GM18868 (cell line): ENCODE data around the gene S100A4.
"Not testable (repeated sequence)": the region's sequence is repeated elsewhere in the genome, so short reads cannot be mapped to it uniquely, and the experiment has no call there.

Source experiments
- ATAC-seq: cut with Tn5 transposase; IDR thresholded peaks from one replicate; pipeline ENCODE4 v1.9.1; 2021; ENCODE audit warnings: mild to moderate bottlenecking, moderate library complexity; ENCODE audit not compliant: unreplicated experiment

S100A4 gene

DNA sequence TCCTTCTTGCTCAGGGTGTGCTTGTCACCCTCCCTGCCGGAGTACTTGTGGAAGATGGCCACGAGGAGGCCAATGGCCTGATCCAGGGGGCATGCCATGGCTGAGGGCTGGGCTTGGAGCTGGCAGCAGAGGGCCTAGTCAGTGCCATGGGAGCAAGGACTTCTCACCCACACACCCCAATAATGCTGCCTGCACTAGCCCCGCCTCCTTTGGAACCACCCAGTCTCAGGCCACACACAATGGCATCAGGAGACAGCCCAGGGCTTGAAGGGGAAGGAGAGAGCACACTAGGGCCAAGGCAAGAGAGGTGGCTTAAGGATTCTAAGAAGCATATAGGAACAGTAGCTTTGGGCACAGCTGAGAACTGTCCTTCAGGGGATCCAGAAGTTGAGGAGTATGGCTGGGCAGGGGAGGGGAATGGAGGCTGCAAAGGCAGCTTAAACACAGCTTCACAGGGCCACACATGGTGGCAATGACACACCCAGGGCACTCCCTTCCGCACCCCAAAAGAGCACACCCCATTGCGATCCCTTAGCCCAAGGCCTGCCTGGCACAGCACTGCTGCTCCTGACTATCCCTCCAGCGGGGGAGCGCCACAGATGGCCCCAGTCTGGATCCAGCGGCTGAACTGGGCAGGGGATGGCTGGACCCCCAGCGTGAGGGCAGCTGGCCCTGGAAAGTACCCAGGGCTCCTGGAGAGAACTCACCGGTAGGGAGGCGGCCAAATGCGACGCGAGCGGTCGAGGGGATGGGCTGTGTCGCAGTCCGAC is 10.2 kb downstream of the S100A4 start, which contains the start of gene S100A6:
S100A6 (minus strand) TSS at position 750 of the 770 bp plus-strand sequence; CDS start at position 98, 652 bp downstream.
- ATAC-seq: peak; percentile 42

DNA sequence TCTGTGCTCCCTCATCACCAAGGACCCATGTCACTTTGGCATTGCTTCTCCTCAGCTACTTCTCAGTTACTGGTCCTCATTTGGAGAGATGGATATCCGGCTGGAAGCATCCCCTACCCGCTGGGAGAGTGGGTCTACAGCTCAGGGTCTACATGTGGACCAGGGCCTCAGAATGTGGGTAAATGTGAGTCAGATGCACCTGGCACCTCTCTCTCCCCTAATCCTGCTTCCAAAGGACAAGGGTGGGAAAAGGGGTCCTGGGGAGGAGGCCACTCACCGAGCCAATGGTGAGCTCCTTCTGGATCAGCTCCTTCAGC is 10.7 kb downstream of the S100A4 start:
- no peak for ATAC-seq

DNA sequence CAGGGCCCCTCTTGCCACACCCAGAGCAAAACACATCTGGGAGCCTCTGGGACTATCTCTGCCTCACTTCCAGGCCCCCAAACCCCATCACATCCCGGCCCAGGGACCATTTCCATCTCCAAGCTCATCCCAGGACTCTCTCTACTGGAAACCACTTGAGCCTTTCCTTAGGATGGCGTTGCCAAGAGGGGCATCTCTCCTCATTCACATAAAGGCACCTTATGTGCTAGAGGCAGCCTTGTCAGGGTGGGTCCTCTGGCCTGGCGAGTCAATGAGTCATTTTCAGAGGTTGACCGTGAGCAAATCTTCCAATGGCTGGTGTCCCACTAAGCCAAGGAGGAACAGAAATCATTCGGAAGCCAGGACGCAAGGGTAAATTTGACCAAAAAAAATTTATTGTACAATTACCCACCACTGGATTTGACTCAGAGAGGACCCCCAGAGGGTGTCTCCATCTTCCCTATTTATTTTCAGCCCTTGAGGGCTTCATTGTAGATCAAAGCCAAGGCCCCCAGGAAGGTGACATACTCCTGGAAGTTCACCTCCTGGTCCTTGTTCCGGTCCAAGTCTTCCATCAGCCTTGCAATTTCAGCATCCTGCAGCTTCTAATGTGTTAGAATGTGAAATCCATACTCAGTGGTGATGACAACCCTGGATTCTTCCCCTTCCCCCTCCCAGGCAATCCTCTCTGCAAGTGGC is 11.2 kb downstream of the S100A4 start:
- ATAC-seq: no peak

DNA sequence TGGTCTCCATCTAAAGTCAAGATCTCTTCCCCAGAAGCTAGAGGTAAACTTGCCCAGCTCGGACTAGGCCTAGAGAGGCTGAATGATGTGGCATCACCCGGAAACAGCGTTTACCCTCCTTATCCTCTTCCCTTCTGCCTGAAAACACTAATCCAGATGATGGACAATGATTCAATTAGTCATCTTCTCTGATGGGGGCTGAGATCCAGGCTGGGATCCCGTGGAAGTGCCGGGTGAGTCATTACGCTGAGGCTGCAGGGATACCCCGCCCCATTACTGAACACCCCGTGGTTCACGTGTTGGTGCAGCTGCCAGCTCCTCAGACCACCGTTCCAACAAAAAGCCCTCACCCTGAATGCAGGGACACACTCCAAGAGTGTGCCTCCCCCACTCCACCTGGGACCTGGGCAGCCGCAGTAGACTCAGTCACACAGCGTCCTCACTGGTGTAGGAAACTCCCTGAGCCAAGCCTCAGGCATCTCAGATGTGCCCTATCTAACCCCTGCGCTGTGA is 11.9 kb downstream of the S100A4 start:
- no peak for ATAC-seq

DNA sequence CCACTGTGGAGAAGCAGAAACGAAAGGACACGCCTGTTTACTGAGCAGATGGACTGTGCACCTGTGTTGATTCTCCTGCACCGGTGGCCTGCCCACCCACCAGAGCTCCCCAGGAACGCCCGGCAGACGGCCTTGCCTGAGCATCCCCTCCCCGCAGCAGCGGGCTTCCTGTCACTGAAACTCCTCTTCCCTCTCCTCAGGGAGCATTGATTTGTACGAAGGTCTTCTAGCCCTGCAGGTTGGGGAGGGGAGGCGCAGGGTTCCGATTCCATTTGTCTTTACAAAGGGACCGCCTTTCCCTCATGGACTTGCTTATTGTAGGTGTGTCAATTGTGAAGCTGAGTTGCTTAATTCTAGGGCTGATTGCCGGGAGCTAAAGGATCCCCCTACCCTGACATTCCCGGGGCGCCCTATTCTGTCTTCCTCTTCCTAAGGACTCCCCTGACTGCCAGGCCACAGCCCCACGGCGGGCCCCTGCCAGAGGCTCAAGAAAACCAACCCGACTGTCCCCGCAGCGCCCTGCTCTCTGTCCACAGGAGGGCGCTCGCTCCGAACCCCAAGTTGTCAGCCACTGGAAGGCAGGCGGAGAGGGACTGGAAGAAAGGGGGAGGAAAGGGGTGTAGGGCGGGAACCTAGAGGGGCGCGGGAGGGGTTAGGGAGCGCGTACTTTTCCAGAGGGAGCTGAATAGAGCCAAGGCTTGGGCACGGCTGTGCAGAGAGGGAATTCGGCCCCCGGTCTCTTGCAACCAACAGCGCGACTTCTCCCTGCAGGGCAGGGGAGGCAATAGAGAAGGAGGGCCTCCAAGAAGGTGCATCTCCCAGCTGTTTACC is 12.6 kb downstream of the S100A4 start:
- ATAC-seq: no peak

DNA sequence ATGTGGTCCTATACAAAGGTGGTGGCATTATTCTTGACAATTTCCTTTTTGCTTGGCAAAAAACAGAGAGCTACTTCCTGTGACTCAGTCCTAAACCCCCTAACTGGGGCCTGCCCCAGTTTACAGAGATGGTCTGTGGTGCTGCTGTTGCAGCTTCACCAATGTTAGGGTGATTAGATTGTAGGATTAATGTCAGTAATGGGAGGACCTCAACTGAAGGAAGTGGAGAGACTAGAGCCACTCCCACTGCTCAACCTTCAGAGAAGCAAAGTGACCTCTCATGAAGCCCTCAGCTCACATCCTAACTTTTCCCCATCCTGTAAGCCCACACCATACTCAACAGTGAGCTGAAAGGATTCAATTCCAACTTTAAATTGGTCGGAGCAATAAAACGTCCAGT is 13.4 kb downstream of the S100A4 start:
- no peak for ATAC-seq

DNA sequence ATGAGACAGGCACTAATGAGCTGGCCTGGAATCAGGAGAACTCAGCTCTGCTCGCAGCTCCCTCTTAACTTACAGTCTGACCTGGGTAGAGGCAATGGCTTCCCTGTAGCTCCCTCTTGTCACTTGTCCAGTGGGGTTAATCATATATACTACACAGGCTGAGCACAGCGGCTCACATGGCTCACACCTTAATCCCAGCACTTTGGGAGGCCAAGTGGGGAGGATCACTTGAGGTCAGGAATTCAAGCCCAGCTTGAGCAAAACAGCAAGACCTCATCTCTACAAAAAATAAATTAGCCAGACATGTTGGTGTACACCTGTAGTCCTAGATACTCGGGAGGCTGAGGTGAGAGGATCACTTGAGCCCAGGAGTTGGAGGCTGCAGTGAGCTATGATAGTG is 14.0 kb downstream of the S100A4 start:
- no peak for ATAC-seq

DNA sequence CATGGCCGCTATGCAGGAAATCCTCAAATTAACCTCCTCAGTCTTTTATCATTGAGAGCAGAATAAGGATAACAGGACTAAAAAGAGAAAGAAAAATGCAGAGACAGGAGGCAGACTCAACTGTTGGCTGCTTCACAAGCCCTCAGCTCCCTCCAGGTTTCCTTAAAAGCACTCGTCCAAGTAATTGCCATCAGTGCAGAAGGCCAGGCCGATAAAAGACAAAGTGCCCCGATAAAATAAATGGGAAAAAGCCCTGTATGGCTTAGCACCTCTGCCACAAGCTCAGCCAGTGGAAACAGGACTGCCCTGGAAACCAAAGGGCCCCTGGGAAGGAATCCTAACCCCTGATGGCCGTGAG is 17.9 kb downstream of the S100A4 start:
- ATAC-seq: no peak

DNA sequence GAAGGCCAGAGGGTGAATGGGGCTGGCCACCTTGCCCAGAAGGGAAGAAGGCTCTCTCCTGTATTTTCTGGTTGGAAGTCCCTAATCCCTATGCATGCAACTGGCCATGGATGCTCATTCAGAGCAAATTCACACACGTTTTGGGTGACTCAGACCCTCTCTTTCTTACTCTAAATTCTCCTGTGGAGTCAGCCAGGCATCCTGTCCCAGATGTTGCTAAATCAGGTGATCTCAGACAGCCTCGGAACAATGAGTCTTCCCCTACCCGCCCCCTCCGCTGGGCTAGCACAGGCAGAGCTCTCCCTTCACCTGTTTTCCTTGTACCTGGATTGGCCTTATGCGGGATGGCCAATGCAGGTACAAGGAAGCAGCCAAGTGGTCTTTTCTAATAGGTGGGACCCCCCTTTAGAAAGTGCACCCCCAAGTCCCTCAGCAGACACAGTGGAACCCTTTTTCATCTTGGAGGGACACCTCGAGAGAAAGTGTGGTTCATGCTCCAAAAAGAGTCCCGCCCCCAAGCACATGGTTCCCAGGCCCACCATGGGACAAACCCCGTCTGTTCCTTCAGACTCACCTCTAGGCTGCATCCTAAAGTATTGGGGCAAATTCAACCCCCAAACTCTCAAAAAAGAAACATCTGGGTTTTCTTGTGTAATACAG is 18.5 kb downstream of the S100A4 start:
- no peak for ATAC-seq

DNA sequence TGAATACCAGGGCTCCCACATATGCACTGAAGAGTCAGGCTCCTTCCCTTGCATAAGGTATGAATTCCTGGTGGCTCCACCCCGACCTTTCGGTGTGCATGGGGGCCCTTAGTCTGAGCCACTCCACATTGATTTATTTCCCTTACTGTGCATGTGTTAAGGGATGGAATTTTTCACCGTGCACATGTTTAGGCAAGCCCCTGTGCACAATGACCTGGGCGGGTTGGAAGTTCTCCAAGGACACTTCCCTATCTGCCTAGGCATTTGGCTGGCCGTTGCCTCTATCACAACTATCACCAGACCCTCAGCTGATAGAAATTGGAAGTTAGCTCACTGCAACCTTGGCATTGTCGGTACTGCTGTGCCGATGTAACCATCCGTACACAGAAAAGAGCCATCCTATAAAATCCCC is 19.5 kb downstream of the S100A4 start:
- ATAC-seq: no peak

DNA sequence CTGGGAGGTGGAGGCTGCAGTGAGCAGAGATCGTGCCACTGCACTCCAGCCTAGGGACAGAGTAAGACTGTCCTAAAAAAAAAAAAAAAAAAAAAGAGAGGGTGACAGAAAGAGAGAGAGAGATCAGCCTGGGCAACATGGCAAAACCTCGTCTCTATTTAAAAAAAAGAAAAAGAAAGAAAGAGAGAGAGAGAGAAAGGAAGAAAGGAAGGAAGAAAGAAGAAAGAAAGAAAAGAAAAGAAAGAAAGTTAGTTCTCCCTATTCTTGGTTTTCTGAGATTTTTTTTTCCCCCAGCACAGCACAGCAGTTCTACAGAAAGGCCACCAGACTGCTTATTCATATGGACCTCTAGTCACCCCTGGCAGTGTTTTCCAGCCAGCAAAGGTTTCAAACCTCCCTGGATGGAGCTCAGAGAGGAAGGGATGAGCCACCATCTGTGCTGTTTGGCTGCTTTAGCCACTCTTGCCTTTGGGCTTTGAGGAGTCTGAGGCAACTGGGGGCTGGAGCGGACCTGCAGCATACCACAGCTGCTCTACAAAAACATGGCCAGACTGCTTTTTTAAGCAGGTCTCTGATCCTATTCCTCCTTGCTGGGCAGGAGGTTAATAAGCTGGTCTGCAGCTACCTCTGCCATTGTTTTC is 20.4 kb downstream of the S100A4 start:
- ATAC-seq: no peak

DNA sequence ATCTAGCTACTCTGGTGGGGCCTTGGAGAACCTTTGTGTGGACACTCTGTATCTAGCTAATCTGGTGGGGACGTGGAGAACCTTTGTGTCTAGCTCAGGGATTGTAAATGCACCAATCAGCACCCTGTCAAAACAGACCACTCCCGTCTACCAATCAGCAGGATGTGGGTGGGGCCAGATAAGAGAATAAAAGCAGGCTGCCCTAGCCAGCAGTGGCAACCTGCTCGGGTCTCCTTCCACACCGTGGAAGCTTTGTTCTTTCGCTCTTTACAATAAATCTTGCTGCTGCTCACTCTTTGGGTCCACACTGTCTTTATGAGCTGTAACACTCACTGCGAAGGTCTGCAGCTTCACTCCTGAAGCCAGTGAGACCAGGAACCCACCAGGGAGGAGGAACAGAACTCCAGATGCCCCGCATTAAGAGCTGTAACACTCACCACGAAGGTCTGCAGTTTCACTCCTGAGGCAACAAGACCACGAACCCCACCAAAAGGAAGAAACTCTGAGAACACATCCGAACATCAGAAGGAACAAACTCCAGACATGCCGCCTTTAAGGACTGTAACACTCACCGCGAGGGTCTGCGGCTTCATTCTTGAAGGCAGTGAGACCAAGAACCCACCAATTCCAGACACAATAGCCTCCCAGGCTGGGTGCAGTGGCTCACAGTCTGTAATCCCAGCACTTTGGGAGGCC is 23.1 kb downstream of the S100A4 start:
- not testable (repeated sequence) for ATAC-seq

DNA sequence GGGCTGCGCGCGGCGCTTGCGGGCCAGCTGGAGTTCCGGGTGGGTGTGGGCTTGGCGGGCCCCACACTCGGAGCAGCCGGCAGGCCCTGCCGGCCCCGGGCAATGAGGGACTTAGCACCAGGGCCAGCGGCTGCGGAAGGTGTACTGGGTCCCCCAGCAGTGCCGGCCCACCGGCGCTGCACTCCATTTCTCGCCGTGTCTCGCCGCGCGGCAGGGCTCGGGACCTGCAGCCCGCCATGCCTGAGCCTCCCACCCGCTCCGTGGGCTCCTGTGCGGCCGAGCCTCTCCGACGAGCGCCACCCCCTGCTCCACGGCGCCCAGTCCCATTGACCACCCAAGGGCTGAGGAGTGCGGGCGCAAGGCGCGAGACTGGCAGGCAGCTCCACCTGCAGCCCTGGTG is 23.8 kb downstream of the S100A4 start:
- ATAC-seq: not testable (repeated sequence)

DNA sequence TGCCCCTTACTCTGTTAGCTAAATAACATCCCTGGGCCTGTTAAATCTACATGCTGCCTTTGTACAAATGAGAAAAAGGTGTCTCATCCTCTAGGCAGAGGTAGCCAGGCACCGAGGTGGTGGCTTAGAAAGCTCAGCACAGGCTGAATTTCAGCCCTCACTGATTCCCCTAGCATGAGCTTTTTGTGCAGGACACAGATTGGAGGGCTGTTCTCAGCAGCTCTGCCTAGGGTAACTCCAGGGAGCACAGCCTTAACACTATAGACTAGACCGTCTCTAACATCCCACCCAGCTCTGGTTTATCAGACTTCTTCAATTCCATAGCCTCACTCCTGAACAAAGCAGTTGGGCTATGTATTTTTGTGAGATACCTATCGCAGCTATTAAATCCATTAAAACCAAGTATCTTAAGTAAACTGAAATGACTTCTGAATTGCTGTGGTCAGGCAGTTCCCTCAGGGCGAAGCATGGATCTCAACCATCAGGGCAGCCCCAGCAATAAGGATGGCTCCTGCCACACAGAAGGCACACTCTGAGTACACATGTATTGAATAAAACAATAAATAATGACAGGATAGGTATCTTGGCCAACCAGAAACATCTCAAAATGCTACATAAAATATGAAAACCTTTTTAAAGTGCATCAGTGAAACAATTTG is 24.7 kb downstream of the S100A4 start:
- ATAC-seq: no peak

DNA sequence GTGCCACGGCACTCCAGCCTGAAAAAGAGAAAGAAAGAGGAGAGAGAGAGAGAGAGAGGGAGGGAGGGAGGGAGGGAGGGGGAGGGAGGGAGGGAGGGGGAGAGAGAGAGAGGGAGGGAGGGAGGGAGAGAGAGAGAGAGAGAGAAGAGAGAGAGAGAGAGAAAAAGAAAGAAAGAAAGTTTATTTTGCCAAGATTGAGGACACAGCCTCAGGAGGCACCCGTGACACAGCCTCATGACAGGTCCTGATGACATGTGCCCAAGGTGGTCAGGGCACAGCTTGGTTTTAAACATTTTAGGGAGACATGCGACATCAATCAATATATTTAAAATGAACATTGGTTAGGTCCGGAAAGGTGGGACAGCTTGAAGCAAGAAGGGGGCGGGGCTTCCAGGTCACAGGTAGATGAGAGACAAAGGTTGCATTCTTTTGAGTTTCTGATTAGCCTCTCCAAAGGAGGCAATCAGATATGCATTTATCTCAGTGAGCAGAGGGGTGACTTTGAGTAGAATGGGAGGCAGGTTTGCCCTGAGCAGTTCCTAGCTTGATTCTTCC is 25.4 kb downstream of the S100A4 start:
- not testable (repeated sequence) for ATAC-seq

DNA sequence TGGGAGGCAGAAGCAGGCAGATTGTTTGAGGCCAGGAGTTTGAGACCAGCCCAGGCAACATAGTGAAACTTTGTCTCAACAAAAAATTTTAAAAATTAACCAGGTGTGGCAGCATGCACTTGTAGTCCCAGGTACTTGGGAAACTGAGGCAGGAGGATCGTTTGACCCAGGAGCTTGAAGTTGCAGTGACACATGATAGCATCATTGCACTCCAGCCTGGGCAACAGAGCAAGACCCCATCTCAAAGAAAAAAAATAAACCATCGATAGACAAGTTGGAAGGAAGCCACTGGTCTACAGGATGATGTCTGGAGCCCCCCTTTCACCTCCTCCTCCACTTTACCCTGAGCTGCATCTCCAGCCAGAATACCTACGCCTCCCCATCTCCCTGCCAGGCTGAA is 26.4 kb downstream of the S100A4 start:
- ATAC-seq: no peak

DNA sequence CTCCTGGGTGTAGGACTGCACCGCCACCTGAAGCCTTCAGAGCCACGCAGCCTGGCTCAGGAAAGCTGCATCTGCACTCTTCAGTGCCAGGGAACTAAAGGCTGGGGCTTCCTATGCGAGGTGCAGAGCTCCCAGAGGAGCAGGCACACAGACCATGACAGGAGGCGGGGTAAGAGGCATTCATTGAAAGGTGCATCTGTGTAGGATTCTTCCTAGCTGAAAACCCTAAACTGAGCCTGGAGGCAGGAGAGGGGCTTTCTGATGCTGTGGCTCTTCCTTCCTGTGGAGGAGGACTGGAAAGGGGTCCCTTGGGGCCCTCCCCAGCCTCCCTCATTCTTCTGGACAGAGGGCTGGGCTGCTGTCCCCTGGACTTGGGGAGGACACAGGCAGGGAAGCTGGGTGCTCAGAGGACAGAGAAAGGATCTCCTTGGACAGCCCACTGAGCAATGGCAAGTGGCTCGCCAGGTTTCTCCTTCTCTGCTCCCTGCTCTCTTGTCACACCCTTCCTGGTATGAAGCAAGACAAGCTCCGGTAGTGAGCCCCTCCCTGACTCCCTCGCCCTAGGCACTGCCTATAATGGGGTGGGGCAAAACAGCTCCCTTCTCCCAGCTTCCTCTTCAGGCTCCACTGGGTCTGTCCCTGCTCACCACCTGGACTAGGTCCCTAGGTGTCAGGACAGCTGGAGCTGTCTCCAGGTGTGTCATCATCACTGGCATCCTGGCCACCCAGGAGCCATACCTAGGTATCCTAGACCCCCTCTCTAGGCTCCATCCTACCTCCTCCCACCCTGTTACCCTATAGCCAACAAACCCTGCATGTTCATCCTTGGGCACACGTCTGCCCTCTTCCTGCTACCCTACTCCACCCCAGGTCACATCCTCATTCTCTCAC is 29.9 kb downstream of the S100A4 start:
- no peak for ATAC-seq

DNA sequence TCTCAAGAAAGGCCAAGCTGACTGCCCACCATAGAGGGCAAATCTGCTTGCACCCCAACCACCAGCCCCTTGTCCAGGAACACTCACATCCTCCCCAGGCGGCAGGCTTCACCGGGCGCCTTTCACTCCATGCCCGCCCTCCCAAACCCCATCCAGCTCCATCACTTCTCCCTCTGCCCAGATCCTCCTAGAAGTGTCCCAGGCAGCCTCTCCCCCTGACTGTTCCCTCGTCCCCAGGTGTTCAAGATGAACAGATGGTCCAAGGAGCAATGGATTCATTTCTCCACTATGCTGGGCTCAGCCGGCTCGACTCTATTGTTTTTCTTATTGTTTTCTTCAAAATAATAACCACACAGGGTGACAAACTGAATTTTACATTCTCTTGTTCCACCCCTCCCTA is 31.9 kb downstream of the S100A4 start:
- ATAC-seq: no peak
